BE2C (cell line): Measurements from ENCODE around the gene SLC39A11.

Source experiments
- DNase-seq: peaks from one replicate; pipeline ENCODE4 v3.0.0-alpha.2; 2020
- H3K27me3 ChIP-seq: fragments of 250-450 bp; sonication (Bioruptor Pico); 2 replicates; pipeline ENCODE4 v1.5.1; 2020; ENCODE audit warnings: mild to moderate bottlenecking
- H3K36me3 ChIP-seq: fragments of 250-450 bp; sonication (Bioruptor Pico); 2 replicates; pipeline ENCODE4 v1.5.1; 2020; ENCODE audit warnings: mild to moderate bottlenecking
- H3K4me1 ChIP-seq: fragments of 250-450 bp; sonication (Bioruptor Pico); 2 replicates; pipeline ENCODE4 v1.5.1; 2020
- H3K4me3 ChIP-seq: 2 replicates; pipeline ENCODE4 v1.5.1; 2011; ENCODE audit warnings: low read depth, low read length
- H3K9me3 ChIP-seq: fragments of 250-450 bp; sonication (Bioruptor Pico); 2 replicates; pipeline ENCODE4 v1.5.1; 2020
- CTCF ChIP-seq: IDR thresholded peaks from 2 replicates; pipeline ENCODE4 v1.5.1; 2012; ENCODE audit warnings: mild to moderate bottlenecking, low read depth, low read length

Gene SLC39A11

GRCh38 chr17:72687886-72688285, 404.6 kb downstream of the SLC39A11 start:
- DNase-seq: no peak
- H3K4me1 ChIP-seq: peaks cover 16% of the 10 kb centered on the region
- H3K27me3 ChIP-seq: no peaks in the 10 kb centered on the region
- H3K4me3 ChIP-seq: no peak overlapping the region
- H3K9me3 ChIP-seq: no peaks in the 10 kb centered on the region
- H3K36me3 ChIP-seq: no peaks in the 10 kb centered on the region
- no peak for TF ChIP-seq CTCF

- no peaks in the 10 kb centered on the region for H3K36me3 ChIP-seq
- no peak for DNase-seq
- no peak for TF ChIP-seq CTCF
- no peaks in the 10 kb centered on the region for H3K27me3 ChIP-seq
- peaks cover 15% of the 10 kb centered on the region for H3K4me1 ChIP-seq
- H3K9me3 ChIP-seq: no peaks in the 10 kb centered on the region
- no peak overlapping the region for H3K4me3 ChIP-seq
Measured at GRCh38 chr17:72684405-72685020, 408.0 kb downstream of the SLC39A11 start.

GRCh38 chr17:72683506-72684404, 408.7 kb downstream of the SLC39A11 start:
- peaks cover 15% of the 10 kb centered on the region for H3K4me1 ChIP-seq

GRCh38 chr17:72682605-72683004, 409.9 kb downstream of the SLC39A11 start:
- H3K4me1 ChIP-seq: peaks cover 15% of the 10 kb centered on the region
- H3K9me3 ChIP-seq: no peaks in the 10 kb centered on the region
- H3K27me3 ChIP-seq: no peaks in the 10 kb centered on the region
- TF ChIP-seq CTCF: no peak
- no peak for DNase-seq
- no peaks in the 10 kb centered on the region for H3K36me3 ChIP-seq
- H3K4me3 ChIP-seq: no peak overlapping the region

More at GRCh38 chr17:72683506-72684404, 408.7 kb downstream of the SLC39A11 start:
- Histone ChIP-seq H3K36me3 (no peaks in the 10 kb centered on the region), H3K9me3 (no peaks in the 10 kb centered on the region), H3K4me3 (no peak overlapping the region), H3K27me3 (no peaks in the 10 kb centered on the region)
- DNase-seq: peak; percentile 70
- no peak for TF ChIP-seq CTCF

GRCh38 chr17:72681844-72682243, 410.6 kb downstream of the SLC39A11 start:
- DNase-seq: no peak

More at GRCh38 chr17:72681844-72682243, 410.6 kb downstream of the SLC39A11 start:
- no peaks in the 10 kb centered on the region for H3K36me3 ChIP-seq
- no peaks in the 10 kb centered on the region for H3K27me3 ChIP-seq
- TF ChIP-seq CTCF: no peak
- H3K9me3 ChIP-seq: no peaks in the 10 kb centered on the region
- H3K4me3 ChIP-seq: no peak overlapping the region
- peaks cover 15% of the 10 kb centered on the region for H3K4me1 ChIP-seq
